ENCODE results near the gene ZNF521.

Gene ZNF521

GRCh38 chr18:25111377-25112288 is 240.3 kb downstream of the ZNF521 start:
- no peak for DNase-seq

- no peak for DNase-seq
Measured at GRCh38 chr18:25109484-25109883, 242.5 kb downstream of the ZNF521 start.

- no peak for DNase-seq
Measured at GRCh38 chr18:25103468-25104155, 248.4 kb downstream of the ZNF521 start.

GRCh38 chr18:25102662-25103061 is 249.3 kb downstream of the ZNF521 start:
- DNase-seq, result no peak

GRCh38 chr18:25100418-25100817 is 251.5 kb downstream of the ZNF521 start:
- DNase-seq, result no peak

GRCh38 chr18:25099895-25100294 is 252.1 kb downstream of the ZNF521 start:
- no peak for DNase-seq

GRCh38 chr18:25097569-25098056 is 254.4 kb downstream of the ZNF521 start:
- DNase-seq, result no peak

GRCh38 chr18:25097057-25097456 is 254.9 kb downstream of the ZNF521 start:
- no peak for DNase-seq

GRCh38 chr18:25093141-25093540 is 258.8 kb downstream of the ZNF521 start:
- no peak for DNase-seq

- no peak for DNase-seq
Measured at GRCh38 chr18:25089470-25089869, 262.5 kb downstream of the ZNF521 start.

GRCh38 chr18:25086876-25087275 is 265.1 kb downstream of the ZNF521 start:
- DNase-seq, result no peak

GRCh38 chr18:25081001-25081400 is 271.0 kb downstream of the ZNF521 start:
- DNase-seq, result no peak

- DNase-seq, result no peak
Measured at GRCh38 chr18:25080211-25080610, 271.8 kb downstream of the ZNF521 start.

- no peak for DNase-seq
Measured at GRCh38 chr18:25077944-25078723, 273.8 kb downstream of the ZNF521 start.

- DNase-seq, result no peak
Measured at GRCh38 chr18:25077038-25077943, 274.7 kb downstream of the ZNF521 start.

- DNase-seq, result no peak
Measured at GRCh38 chr18:25075783-25076182, 276.2 kb downstream of the ZNF521 start.

GRCh38 chr18:25075331-25075730 is 276.6 kb downstream of the ZNF521 start:
- no peak for DNase-seq

GRCh38 chr18:25074925-25075324 is 277.0 kb downstream of the ZNF521 start:
- no peak for DNase-seq

- DNase-seq, result no peak
Measured at GRCh38 chr18:25072205-25072604, 279.8 kb downstream of the ZNF521 start.

GRCh38 chr18:25067275-25068025 is 284.5 kb downstream of the ZNF521 start:
- DNase-seq, result no peak

- no peak for DNase-seq
Measured at GRCh38 chr18:25066516-25066915, 285.4 kb downstream of the ZNF521 start.
